HepG2 (cell line): ENCODE data around the gene REC114. TPM values are rescaled to one million over a fixed set of nuclear protein-coding genes. Genes with fewer than 3 reads are reported as not detected.

Experiments
- ATAC-seq: fragments of 200-7000 bp; cut with Tn5 transposase; 3 replicates; pipeline ENCODE4 v1.9.1; 2020; ENCODE audit warnings: mild to moderate bottlenecking, moderate library complexity
- BruUV-seq: library from RNA; stranded (reverse); fragments of 400-500 nt; replicated peaks from 2 replicates; lab custom pipeline; 2021; lab: Mats Ljungman, UMichigan
- CTCF ChIA-PET: fragments of 300-600 bp; formaldehyde crosslinking; extraction: SDS; loops from one replicate; lab custom pipeline; 2021; ENCODE audit warnings: low total read pairs, inconsistent platforms, low intra/inter-chr PET ratio; lab: Yijun Ruan, JAX
- POLR2A ChIA-PET: fragments of 350-600 bp; sonication (Branson Sonifier 250); formaldehyde crosslinking; loops from one replicate; lab custom pipeline; 2020; ENCODE audit warnings: antibody characterized with exemption, inconsistent platforms; lab: Yijun Ruan, JAX
- DNase-seq: peaks from one replicate; pipeline ENCODE4 v3.0.0-alpha.2; 2015; ENCODE audit warnings: low spot score
- FAIRE-seq: peaks from 3 replicates; lab custom pipeline; 2011; peaks lifted over from hg19 to GRCh38; lab: Jason Lieb, UNC
- H2AFZ ChIP-seq: one replicate; pipeline ENCODE4 v1.6.1; 2011; ENCODE audit warnings: low read length, inconsistent platforms
- H3K27ac ChIP-seq: fragments of 300-600 bp; 3 replicates; pipeline ENCODE4 v1.8.0; 2011; ENCODE audit warnings: mixed run types, mild to moderate bottlenecking, mixed read lengths, low read length, inconsistent platforms; ENCODE audit not compliant: insufficient read depth; ENCODE audit errors: extremely low read length
- H3K27me3 ChIP-seq, 2 experiments: fragments of 200-600 bp in 1 of 2; 2 replicates in 1 of 2; 3 replicates in 1 of 2; pipeline versions ENCODE4 v1.6.0 to v1.8.0; 2011; ENCODE audit warnings: low read length in 2 of 2, mild to moderate bottlenecking in 2 of 2, moderate library complexity in 2 of 2, inconsistent platforms in 1 of 2; ENCODE audit not compliant: insufficient read depth in 2 of 2, control insufficient read depth in 1 of 2
- H3K36me3 ChIP-seq, 2 experiments: fragments of 200-600 bp in 1 of 2; replicated peaks in 1 of 2; 2 replicates in 1 of 2; 3 replicates in 1 of 2; pipeline versions ENCODE4 v1.5.1 to v1.8.0; 2011; ENCODE audit warnings: low read length in 2 of 2, inconsistent platforms in 1 of 2; ENCODE audit not compliant: insufficient read depth in 2 of 2, control insufficient read depth in 1 of 2
- H3K4me1 ChIP-seq: 2 replicates; pipeline ENCODE4 v1.5.1; 2012; ENCODE audit warnings: low read length, inconsistent platforms; ENCODE audit not compliant: insufficient read depth
- H3K4me2 ChIP-seq: 2 replicates; pipeline ENCODE4 v1.6.0; 2011; ENCODE audit warnings: low read depth, low read length, inconsistent platforms
- H3K4me3 ChIP-seq, 3 experiments: fragments of 200-600 bp in 1 of 3; sonication (generic), shearing (Covaris generic) in 1 of 3; replicated peaks in 1 of 3; 2 replicates each; pipeline ENCODE4 v1.5.1; 2011 to 2016; ENCODE audit warnings: low read length in 3 of 3, inconsistent platforms in 2 of 3, low read depth in 2 of 3, mild to moderate bottlenecking in 2 of 3, control low read depth in 1 of 3, mixed read lengths in 1 of 3; ENCODE audit not compliant: insufficient read depth in 1 of 3
- H3K79me2 ChIP-seq: one replicate; pipeline ENCODE4 v1.6.1; 2011; ENCODE audit warnings: low read length, inconsistent platforms; ENCODE audit not compliant: insufficient read depth
- H3K9ac ChIP-seq: 2 replicates; pipeline ENCODE4 v1.6.0; 2011; ENCODE audit warnings: mild to moderate bottlenecking, low read depth, low read length, inconsistent platforms; ENCODE audit not compliant: insufficient read depth
- H3K9me3 ChIP-seq: 2 replicates; pipeline ENCODE4 v1.5.1; 2012; ENCODE audit warnings: mild to moderate bottlenecking, low read length
- H4K20me1 ChIP-seq: 2 replicates; pipeline ENCODE4 v1.6.0; 2011; ENCODE audit warnings: inconsistent platforms, mild to moderate bottlenecking, low read length, moderate library complexity; ENCODE audit not compliant: insufficient read depth
- ARNT2 ChIP-seq: sonication (generic); formaldehyde crosslinking; IDR thresholded peaks from 2 replicates; pipeline ENCODE4 v1.8.0; 2022; ENCODE audit warnings: mild to moderate bottlenecking, low read depth, missing genetic modification reagents, moderate library complexity
- ARNTL ChIP-seq: sonication (generic); formaldehyde crosslinking; IDR thresholded peaks from 2 replicates; pipeline ENCODE4 v1.4.0; 2020; ENCODE audit warnings: mild to moderate bottlenecking, missing genetic modification reagents
- BHLHE40 ChIP-seq: IDR thresholded peaks from 2 replicates; pipeline ENCODE4 v1.6.1; 2011; ENCODE audit warnings: low read length, improper control_type of control experiment
- CCAR2 ChIP-seq: fragments of 200-400 bp; formaldehyde crosslinking; optimal IDR thresholded peaks from 2 replicates; pipeline ENCODE3; 2018; ENCODE audit warnings: low read depth, mild to moderate bottlenecking, low read length, moderate library complexity
- FOXM1 ChIP-seq: sonication (generic); formaldehyde crosslinking; IDR thresholded peaks from 2 replicates; pipeline ENCODE4 v1.5.0; 2020; ENCODE audit warnings: missing genetic modification reagents
- HNRNPUL1 ChIP-seq: fragments of 200-400 bp; formaldehyde crosslinking; IDR thresholded peaks from 2 replicates; pipeline ENCODE4 v1.6.1; 2017; ENCODE audit warnings: low read depth, mild to moderate bottlenecking, low read length, moderate library complexity
- RFX5 ChIP-seq: IDR thresholded peaks from 2 replicates; pipeline ENCODE4 v1.6.1; 2011; ENCODE audit warnings: low read depth, low read length, improper control_type of control experiment
- RXRB ChIP-seq: IDR thresholded peaks from 2 replicates; pipeline ENCODE4 v1.6.1; 2016; ENCODE audit warnings: borderline replicate concordance, missing genetic modification reagents, missing compliant biosample characterization
- SOX6 ChIP-seq, 2 experiments: fragments of 450-650 bp in 1 of 2; sonication (generic) in 1 of 2; formaldehyde crosslinking in 1 of 2; IDR thresholded peaks; 2 replicates each; pipeline versions ENCODE4 v1.4.0 to v1.6.1; 2017 to 2020; ENCODE audit warnings: antibody characterized with exemption in 1 of 2, mild to moderate bottlenecking in 1 of 2, missing genetic modification reagents in 1 of 2
- SRF ChIP-seq: IDR thresholded peaks from 2 replicates; pipeline ENCODE4 v1.6.1; 2011; ENCODE audit warnings: mild to moderate bottlenecking, low read depth, low read length, moderate library complexity
- U2AF2 ChIP-seq: fragments of 200-400 bp; formaldehyde crosslinking; IDR thresholded peaks from 2 replicates; pipeline ENCODE4 v1.6.1; 2017; ENCODE audit warnings: low read depth, mild to moderate bottlenecking, low read length
- ZKSCAN1 ChIP-seq: fragments of 150-350 bp; IDR thresholded peaks from 2 replicates; pipeline ENCODE4 v1.6.1; 2014; ENCODE audit warnings: low read length
- ZMYM4 ChIP-seq: sonication (generic); formaldehyde crosslinking; IDR thresholded peaks from 2 replicates; pipeline ENCODE4 v1.8.1; 2023; ENCODE audit warnings: mild to moderate bottlenecking, missing genetic modification reagents
- ZNF260 ChIP-seq: sonication (generic); formaldehyde crosslinking; IDR thresholded peaks from 2 replicates; pipeline ENCODE4 v1.4.0; 2020; ENCODE audit warnings: missing genetic modification reagents, low read depth, mild to moderate bottlenecking, borderline replicate concordance
- ZNF546 ChIP-seq: sonication (generic); formaldehyde crosslinking; conservative IDR thresholded peaks from 2 replicates; pipeline ENCODE4 v1.8.1; 2023; ENCODE audit warnings: mild to moderate bottlenecking, missing genetic modification reagents
- ZNF790 ChIP-seq: sonication (generic); formaldehyde crosslinking; IDR thresholded peaks from 2 replicates; pipeline ENCODE4 v1.8.0; 2022; ENCODE audit warnings: missing genetic modification reagents, mild to moderate bottlenecking, borderline replicate concordance
- WGBS: methylation state at CpG from one replicate; pipeline ENCODE4 v1.1.6; 2017; ENCODE audit warnings: low lambda C conversion rate; 5-methylcytosine and 5-hydroxymethylcytosine counted together
- in situ Hi-C: cut with HindIII; loops from 2 replicates; pipeline ENCODE4 v1.10.0; 2017; ENCODE audit warnings: low pct_unique_long_range_greater_than_20kb; ENCODE audit not compliant: extremely low pct_ligation_motif_present
- intact Hi-C: fragments of 100-400 bp; cut with micrococcal nuclease; formaldehyde crosslinking; loops from one replicate; pipeline ENCODE4 v1.10.0; 2022; ENCODE audit not compliant: unreplicated experiment
- polyA plus RNA-seq, 8 experiments: library from polyadenylated mRNA; depleted of rRNA in 3 of 8; stranded (reverse) in 7 of 8; unstranded in 1 of 8; fragments of >200 nt; fragmentation: Illumina TruSeq in 4 of 8; extraction: Trizol in 4 of 8; gene quantifications; 2 replicates each; pipeline versions ENCODE4 v1.2.1 to v1.2.3, GENCODE V29; 2011 to 2016; ENCODE audit warnings: low read depth in 4 of 8, missing spikeins in 1 of 8, mixed read lengths in 1 of 8; ENCODE audit not compliant: insufficient read depth in 1 of 8
- total RNA-seq, 5 experiments: library from RNA; depleted of rRNA; stranded (reverse); fragments of >200 nt; fragmentation: Illumina TruSeq; extraction: Trizol; gene quantifications; 2 replicates each; pipeline ENCODE4 v1.2.3, GENCODE V29; 2016; ENCODE audit warnings: low read depth in 1 of 5
- TF ChIP-seq, protein P1 (sequence below): sonication (generic); formaldehyde crosslinking; IDR thresholded peaks from 2 replicates; pipeline ENCODE4 v1.8.1; 2023; ENCODE audit warnings: mild to moderate bottlenecking, moderate library complexity, missing genetic modification reagents
- TF ChIP-seq, protein P2 (sequence below): sonication (generic); formaldehyde crosslinking; conservative IDR thresholded peaks from 2 replicates; pipeline ENCODE4 v1.5.0; 2020; ENCODE audit warnings: missing genetic modification reagents
- TF ChIP-seq, protein P3 (sequence below): sonication (generic); formaldehyde crosslinking; conservative IDR thresholded peaks from 2 replicates; pipeline ENCODE4 v1.4.0; 2020; ENCODE audit warnings: missing genetic modification reagents

Gene REC114
- total and polyA plus RNA-seq, 2 of the 13 experiments (the other 11 are each of a cell fraction or from before 2014, with no cell fraction given): not detected

DNA sequence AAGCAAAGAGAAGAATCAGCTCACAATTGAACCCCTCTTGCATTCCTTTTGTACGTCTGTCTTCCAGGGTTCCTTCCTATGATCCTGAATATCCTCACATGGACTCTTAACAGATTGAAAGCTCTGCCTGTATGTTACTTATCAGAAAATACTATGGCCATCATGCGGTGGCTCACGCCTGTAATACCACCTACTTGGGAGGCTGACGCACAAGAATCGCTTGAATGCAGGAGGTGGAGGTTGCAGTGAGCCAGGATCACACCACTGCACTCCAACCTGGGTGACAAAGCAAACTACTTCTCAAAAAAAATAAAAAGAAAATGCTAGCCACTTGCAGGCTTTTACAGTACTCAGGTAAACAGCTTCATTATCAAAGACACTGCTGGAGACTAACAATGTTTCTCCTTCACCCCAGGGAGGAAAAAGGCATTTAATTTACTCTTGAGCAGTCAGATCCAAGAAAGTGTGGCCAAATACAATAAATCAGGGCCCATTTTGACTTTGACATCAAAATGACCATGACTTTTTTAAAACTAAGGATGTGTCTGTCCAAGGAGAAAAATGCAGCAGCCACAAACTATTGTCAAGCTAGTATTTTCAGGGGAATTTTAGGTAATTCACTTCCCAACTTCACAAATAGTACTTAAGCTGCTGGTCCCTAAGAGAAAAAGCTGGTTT, 162.9 kb downstream of the REC114 start:
- no peak overlapping the region for H3K4me3 ChIP-seq
- peaks cover 45% of the 10 kb centered on the region for H3K4me1 ChIP-seq
- no peak overlapping the region for H3K9ac ChIP-seq
- BruUV-seq: no TSS peak
- H3K27me3 ChIP-seq: no peaks in the 10 kb centered on the region
- ATAC-seq (no peak), FAIRE-seq (no peak), DNase-seq (no peak)
- H3K9me3 ChIP-seq: no peaks in the 10 kb centered on the region
- H2AFZ ChIP-seq: no peak overlapping the region
- CTCF ChIA-PET: no interaction called here
- no peaks in the 10 kb centered on the region; a peak in 1 of 5 replicates for H3K36me3 ChIP-seq
- in situ Hi-C loops (no loop called here), intact Hi-C loops (no loop called here)
- 98% methylated on average over 5 of the region's 5 CpGs for WGBS
- H3K4me2 ChIP-seq: no peak overlapping the region
- no peak overlapping the region for H3K27ac ChIP-seq
- POLR2A ChIA-PET: interaction anchor here (1.9 kb wide), 1 partner anchor 28 kb away, joined by 9 read pairs; the partner anchor contains the start of gene NPTN
- H4K20me1 ChIP-seq: peaks cover 39% of the 10 kb centered on the region
- TF ChIP-seq CCAR2 (no peak), RXRB (CRISPR knock-in tag) (no peak), SOX6 (IDR thresholded peaks at IDR 0.05) (no peak), SOX6 (CRISPR knock-in tag; IDR thresholded peaks at IDR 0.05) (no peak), HNRNPUL1 (no peak), ARNTL (CRISPR knock-in tag) (no peak), ZMYM4 (CRISPR knock-in tag) (no peak), FOXM1 (CRISPR knock-in tag) (no peak), RFX5 (no peak), BHLHE40 (no peak), SRF (no peak), ZKSCAN1 (no peak), ZNF790 (CRISPR knock-in tag) (no peak), ARNT2 (CRISPR knock-in tag) (no peak), U2AF2 (no peak), ZNF260 (CRISPR knock-in tag) (no peak), ZNF546 (CRISPR knock-in tag) (no peak)
- TF ChIP-seq, protein P1, sequence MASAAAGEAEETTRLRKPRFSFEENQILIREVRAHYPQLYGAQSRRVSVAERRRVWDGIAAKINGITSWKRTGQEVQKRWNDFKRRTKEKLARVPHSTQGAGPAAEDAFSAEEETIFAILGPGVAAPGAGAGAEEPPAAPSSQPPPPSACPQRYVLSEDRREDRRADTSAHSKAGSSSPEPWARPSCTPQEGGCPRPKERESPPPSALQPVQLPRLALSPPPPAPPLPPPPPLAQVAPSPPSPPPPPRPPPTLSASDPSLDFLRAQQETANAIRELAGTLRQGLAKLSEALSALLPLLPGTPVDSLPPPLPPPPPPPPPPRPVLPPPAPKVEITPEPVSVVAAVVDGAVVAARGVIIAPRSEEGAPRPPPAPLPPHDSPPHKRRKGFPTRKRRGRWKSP (CRISPR knock-in tag): no peak
- TF ChIP-seq, protein P2, sequence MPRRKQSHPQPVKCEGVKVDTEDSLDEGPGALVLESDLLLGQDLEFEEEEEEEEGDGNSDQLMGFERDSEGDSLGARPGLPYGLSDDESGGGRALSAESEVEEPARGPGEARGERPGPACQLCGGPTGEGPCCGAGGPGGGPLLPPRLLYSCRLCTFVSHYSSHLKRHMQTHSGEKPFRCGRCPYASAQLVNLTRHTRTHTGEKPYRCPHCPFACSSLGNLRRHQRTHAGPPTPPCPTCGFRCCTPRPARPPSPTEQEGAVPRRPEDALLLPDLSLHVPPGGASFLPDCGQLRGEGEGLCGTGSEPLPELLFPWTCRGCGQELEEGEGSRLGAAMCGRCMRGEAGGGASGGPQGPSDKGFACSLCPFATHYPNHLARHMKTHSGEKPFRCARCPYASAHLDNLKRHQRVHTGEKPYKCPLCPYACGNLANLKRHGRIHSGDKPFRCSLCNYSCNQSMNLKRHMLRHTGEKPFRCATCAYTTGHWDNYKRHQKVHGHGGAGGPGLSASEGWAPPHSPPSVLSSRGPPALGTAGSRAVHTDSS (CRISPR knock-in tag): no peak
- TF ChIP-seq, protein P3, sequence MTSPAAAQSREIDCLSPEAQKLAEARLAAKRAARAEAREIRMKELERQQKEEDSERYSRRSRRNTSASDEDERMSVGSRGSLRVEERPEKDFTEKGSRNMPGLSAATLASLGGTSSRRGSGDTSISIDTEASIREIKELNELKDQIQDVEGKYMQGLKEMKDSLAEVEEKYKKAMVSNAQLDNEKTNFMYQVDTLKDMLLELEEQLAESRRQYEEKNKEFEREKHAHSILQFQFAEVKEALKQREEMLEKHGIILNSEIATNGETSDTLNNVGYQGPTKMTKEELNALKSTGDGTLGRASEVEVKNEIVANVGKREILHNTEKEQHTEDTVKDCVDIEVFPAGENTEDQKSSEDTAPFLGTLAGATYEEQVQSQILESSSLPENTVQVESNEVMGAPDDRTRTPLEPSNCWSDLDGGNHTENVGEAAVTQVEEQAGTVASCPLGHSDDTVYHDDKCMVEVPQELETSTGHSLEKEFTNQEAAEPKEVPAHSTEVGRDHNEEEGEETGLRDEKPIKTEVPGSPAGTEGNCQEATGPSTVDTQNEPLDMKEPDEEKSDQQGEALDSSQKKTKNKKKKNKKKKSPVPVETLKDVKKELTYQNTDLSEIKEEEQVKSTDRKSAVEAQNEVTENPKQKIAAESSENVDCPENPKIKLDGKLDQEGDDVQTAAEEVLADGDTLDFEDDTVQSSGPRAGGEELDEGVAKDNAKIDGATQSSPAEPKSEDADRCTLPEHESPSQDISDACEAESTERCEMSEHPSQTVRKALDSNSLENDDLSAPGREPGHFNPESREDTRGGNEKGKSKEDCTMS (CRISPR knock-in tag): no peak
- peaks cover 84% of the 10 kb centered on the region for H3K79me2 ChIP-seq
